Sigmoid colon (tissue), 7 donors: Measurements from ENCODE around the gene IL21. TPM values are rescaled to one million over a fixed set of nuclear protein-coding genes. Genes with fewer than 3 reads are reported as not detected.
"Not testable (repeated sequence)": the region's sequence is repeated elsewhere in the genome, so short reads cannot be mapped to it uniquely, and the experiment has no call there.

Experiments
- DNase-seq: peaks from one replicate; pipeline ENCODE4 v3.0.0-alpha.2; 2019
- H3K27ac ChIP-seq, 4 donors: fragments of 200-600 bp; sonication (generic); one replicate each; pipeline ENCODE4 v1.5.1; 2016 to 2019; ENCODE audit warnings: mild to moderate bottlenecking in 1 of 4
- H3K27me3 ChIP-seq, 3 donors: fragments of 200-600 bp; sonication (generic); one replicate each; pipeline ENCODE4 v1.5.1; 2019; ENCODE audit warnings: mild to moderate bottlenecking in 1 of 3
- H3K36me3 ChIP-seq, 4 donors: fragments of 200-600 bp; sonication (generic); one replicate each; pipeline ENCODE4 v1.5.1; 2016 to 2019
- H3K4me1 ChIP-seq, 4 donors: fragments of 200-600 bp; sonication (generic); one replicate each; pipeline ENCODE4 v1.5.1; 2017 to 2019
- H3K4me3 ChIP-seq, 4 donors: fragments of 200-600 bp; sonication (generic); one replicate each; pipeline ENCODE4 v1.5.1; 2017 to 2019; ENCODE audit warnings: mild to moderate bottlenecking in 2 of 4, moderate library complexity in 1 of 4
- H3K9me3 ChIP-seq, 4 donors: fragments of 200-600 bp in 3 of 4; sonication (generic) in 3 of 4; one replicate each; pipeline versions ENCODE4 v1.5.1 to v1.6.1; 2013 to 2019
- EP300 ChIP-seq, 4 donors: sonication (generic); formaldehyde crosslinking; IDR thresholded peaks; one replicate each; pipeline ENCODE4 v1.6.1; 2017; ENCODE audit warnings: antibody characterized with exemption in 4 of 4
- POLR2A ChIP-seq, 2 donors: fragments of 450-650 bp; IDR thresholded peaks; one replicate each; pipeline ENCODE4 v1.6.1; 2016; ENCODE audit warnings: antibody characterized with exemption in 2 of 2, mild to moderate bottlenecking in 2 of 2, moderate library complexity in 2 of 2
- POLR2AphosphoS5 ChIP-seq, 4 donors: sonication (generic); formaldehyde crosslinking; IDR thresholded peaks; one replicate each; pipeline ENCODE4 v1.6.1; 2017; ENCODE audit warnings: antibody characterized with exemption in 4 of 4
- WGBS, 2 donors: extraction: QIAGEN DNeasy Blood & Tissue Kit; methylation state at CpG; one replicate each; pipeline ENCODE4 v1.1.7; 2013; 5-methylcytosine and 5-hydroxymethylcytosine counted together
- intact Hi-C: fragments of 100-400 bp; cut with DNase I; formaldehyde crosslinking; loops from one replicate; pipeline ENCODE4 v1.15.1; 2023
- polyA plus RNA-seq, 3 donors: library from polyadenylated mRNA; stranded (reverse); fragments of 200-250 nt; gene quantifications; one replicate each; pipeline ENCODE4 v1.2.3, GENCODE V29; 2013
- total RNA-seq, 4 donors: library from RNA; depleted of rRNA; stranded (reverse); fragments of >200 nt; gene quantifications; one replicate each; pipeline ENCODE4 v1.1.0, GENCODE V29; 2016
- TF ChIP-seq, protein P1 (sequence below), 4 experiments: fragments of 450-650 bp in 3 of 4; fragments of 200-600 bp in 1 of 4; IDR thresholded peaks; one replicate each; pipeline ENCODE4 v1.5.1; 2016 to 2019; ENCODE audit warnings: antibody characterized with exemption in 4 of 4, mild to moderate bottlenecking in 3 of 4, moderate library complexity in 2 of 4
- donor health status: healthy with polysubstance abuse.
- donor health status: Bipolar disorder and iron deficiency.
- donor health status: healthy.

Gene IL21
- total and polyA plus RNA-seq, 7 donors = 0.63 TPM; not detected in 6

DNA sequence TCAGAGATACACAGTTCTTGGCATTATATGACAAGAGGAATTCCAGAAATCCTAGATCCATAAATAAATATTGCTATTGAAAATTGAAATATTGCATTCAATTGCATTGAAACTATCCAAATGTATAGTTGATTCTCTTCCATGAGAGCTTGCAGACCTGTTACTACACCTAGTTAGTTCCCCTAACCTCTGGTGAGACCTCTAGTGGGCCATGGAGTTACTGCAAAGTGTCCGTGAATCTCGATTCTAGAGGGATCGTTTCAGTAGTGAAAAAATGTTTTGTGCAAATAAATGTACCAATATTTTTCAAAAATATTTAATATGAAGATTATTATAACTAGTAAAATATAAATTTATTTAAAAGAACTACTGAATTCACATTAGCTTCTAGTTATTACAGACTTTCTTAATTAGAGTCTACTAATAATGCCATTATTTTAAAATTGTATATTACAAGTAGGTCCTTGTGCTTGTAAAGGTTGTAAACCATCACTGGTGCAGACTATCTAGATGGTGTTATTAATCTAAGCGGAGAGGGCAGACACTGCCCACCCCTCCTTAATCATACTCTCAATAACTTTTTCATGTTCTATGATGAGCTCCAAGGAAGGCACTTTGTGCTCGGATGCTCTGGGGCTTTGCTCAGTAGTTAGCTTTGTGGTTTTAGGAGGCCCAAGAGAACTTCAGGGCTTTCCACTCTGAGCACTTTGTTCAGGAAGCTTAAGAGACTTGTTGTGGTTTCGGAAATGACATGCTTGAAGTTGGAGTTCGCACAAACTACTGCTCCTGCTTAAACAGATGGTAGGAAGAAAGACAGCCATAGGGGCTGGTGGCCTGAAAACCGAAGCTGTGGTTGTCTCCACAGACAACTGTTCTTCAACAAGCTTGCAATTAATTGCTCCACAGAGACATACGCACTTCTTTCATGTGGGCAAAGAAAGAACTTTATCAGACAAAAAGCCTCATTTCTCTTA is 42.8 kb downstream of the IL21 start:
- Histone ChIP-seq H3K27me3 (no peaks in the 10 kb centered on the region), H3K4me3 (no peak overlapping the region), H3K36me3 (no peaks in the 10 kb centered on the region), H3K4me1 (no peaks in the 10 kb centered on the region), H3K27ac (no peak overlapping the region), H3K9me3 (peaks cover 0 to 2% (median 0%) of the 10 kb centered on the region in 4 donors)
- TF ChIP-seq, protein P1, sequence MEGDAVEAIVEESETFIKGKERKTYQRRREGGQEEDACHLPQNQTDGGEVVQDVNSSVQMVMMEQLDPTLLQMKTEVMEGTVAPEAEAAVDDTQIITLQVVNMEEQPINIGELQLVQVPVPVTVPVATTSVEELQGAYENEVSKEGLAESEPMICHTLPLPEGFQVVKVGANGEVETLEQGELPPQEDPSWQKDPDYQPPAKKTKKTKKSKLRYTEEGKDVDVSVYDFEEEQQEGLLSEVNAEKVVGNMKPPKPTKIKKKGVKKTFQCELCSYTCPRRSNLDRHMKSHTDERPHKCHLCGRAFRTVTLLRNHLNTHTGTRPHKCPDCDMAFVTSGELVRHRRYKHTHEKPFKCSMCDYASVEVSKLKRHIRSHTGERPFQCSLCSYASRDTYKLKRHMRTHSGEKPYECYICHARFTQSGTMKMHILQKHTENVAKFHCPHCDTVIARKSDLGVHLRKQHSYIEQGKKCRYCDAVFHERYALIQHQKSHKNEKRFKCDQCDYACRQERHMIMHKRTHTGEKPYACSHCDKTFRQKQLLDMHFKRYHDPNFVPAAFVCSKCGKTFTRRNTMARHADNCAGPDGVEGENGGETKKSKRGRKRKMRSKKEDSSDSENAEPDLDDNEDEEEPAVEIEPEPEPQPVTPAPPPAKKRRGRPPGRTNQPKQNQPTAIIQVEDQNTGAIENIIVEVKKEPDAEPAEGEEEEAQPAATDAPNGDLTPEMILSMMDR (IDR thresholded peaks at IDR 0.05) = peak in 3 of 4 experiments; percentile 21 to 54 (median 25)
- TF ChIP-seq POLR2A (IDR thresholded peaks at IDR 0.05) (no peak), POLR2AphosphoS5 (IDR thresholded peaks at IDR 0.05) (no peak)
- 36 to 51% methylated on average over 9 of the region's 9 CpGs for WGBS, 2 donors
- intact Hi-C loops = no loop called here
- DNase-seq = no peak

DNA sequence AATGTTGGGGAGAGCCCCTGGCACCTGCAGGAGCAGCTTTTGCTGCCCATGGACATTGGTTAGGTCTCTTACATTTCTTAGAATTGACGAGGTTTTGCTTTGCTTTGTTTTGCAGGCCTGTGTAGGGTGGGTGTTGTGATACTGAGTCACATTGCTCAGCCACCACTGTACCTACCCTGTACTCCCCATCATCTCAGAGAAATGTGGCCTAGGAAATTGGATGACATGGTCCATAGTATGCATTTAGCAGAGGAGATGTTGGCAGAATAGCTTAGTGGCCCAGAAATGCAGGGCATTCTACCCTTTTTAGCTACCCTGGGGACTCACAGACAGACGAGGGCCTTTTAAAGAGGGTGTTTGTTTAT is 43.7 kb downstream of the IL21 start:
- WGBS, 2 donors = 52 to 59% methylated on average over 2 of the region's 2 CpGs
- no peak for DNase-seq
- no peak overlapping the region for H3K4me3 ChIP-seq
- intact Hi-C loops = no loop called here
- H3K4me1 ChIP-seq = no peaks in the 10 kb centered on the region
- no peaks in the 10 kb centered on the region for H3K27me3 ChIP-seq
- no peaks in the 10 kb centered on the region for H3K36me3 ChIP-seq
- TF ChIP-seq EP300 (IDR thresholded peaks at IDR 0.05) = no peak
- no peak for TF ChIP-seq POLR2A (IDR thresholded peaks at IDR 0.05)
- TF ChIP-seq, protein P1 (IDR thresholded peaks at IDR 0.05) = peak in 1 of 4 experiments; percentile 2
- TF ChIP-seq POLR2AphosphoS5 (IDR thresholded peaks at IDR 0.05) = no peak
- peaks cover 0 to 2% (median 0%) of the 10 kb centered on the region in 4 donors for H3K9me3 ChIP-seq
- H3K27ac ChIP-seq = no peak overlapping the region

DNA sequence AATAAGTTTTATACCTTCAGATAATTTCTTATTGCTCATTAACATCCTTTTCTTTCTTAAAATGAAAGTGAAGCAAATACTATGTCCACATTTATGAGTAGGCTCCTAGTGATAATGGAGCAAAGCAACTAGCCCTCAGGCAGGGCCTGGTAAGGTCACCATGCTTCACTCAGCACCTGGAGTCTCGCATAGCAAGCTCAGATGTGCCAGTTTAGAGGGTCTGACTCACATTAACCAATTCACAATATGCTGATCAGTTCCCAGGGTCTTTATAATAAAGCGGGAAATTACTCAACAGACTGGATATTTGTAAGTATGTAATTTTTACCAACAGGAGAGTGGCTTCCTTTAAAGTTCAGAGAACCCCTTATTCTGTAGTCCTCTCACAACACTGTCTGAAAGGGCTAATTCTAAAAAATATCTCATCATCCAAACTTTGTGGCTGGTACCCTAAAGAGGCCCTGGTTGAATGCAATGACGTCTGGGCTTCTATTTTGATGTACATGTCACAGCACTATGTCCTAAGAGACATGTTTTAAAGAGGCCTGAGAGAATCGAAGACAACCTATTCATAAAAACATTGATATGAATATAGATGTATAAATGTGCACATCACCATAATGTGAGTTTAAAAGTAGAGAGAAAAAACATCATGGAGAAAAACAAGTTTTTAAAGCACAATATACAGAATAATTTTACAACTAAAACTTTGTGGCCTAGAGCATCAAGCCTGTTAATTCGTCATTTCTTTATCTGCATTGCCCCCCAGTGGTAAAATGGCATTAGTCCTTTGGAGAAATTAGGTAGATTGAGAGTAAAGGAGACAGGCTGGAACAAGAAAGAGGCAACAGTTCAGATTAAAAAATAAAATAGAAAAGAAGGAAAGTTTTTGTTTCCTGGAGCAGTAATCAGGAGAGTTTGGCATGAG is 44.3 kb downstream of the IL21 start:
- Histone ChIP-seq H3K4me1 (no peaks in the 10 kb centered on the region), H3K36me3 (no peaks in the 10 kb centered on the region), H3K27me3 (no peaks in the 10 kb centered on the region), H3K27ac (no peak overlapping the region), H3K9me3 (peaks cover 0 to 2% (median 0%) of the 10 kb centered on the region in 4 donors), H3K4me3 (no peak overlapping the region)
- WGBS, 2 donors = 63 to 67% methylated on average over 5 of the region's 5 CpGs
- DNase-seq = no peak
- intact Hi-C loops = no loop called here
- TF ChIP-seq, protein P1 (IDR thresholded peaks at IDR 0.05) = peak in 3 of 4 experiments; percentile 10 to 16 (median 13)
- no peak for TF ChIP-seq POLR2A (IDR thresholded peaks at IDR 0.05)

DNA sequence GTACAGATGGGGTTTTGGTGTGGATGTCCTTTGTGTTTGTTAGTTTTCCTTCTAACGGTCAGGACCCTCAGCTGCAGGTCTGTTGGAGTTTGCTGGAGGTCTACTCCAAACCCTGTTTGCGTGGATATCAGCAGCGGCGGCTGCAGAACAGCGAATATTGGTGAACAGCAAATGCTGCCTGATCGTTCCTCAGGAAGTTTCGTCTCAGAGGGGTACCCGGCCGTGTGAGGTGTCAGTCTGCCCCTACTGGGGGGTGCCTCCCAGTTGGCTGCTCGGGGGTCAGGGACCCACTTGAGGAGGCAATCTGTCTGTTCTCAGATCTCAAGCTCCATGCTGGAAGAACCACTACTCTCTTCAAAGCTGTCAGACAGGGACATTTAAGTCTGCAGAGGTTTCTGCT is 46.5 kb downstream of the IL21 start:
- H3K27me3 ChIP-seq, intact Hi-C loops, H3K9me3 ChIP-seq, H3K36me3 ChIP-seq, H3K4me1 ChIP-seq, H3K4me3 ChIP-seq, H3K27ac ChIP-seq, DNase-seq: not testable (repeated sequence)
- WGBS, 2 donors = 91 to 95% methylated on average over 10 of the region's 10 CpGs

DNA sequence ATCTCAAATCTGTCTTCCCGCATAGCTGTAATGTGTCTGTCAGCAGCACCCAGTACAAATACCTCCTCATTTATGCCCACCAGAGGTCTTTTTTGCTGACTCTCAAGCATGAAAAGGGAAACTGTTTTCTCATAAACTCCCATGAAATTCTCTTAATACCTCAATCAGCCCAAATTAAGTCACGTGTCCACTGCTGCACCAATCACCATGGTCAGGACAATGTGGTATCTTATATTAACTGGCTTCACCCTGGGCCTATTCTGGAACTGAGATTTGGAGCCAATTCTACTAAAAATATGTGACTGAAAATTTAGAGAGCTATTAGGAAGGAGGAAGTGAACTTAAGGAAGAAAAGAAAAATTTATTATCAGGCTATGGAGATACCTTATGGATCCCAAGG is 58.4 kb downstream of the IL21 start:
- H3K27me3 ChIP-seq = no peaks in the 10 kb centered on the region
- no peak overlapping the region for H3K4me3 ChIP-seq
- DNase-seq = no peak
- intact Hi-C loops = no loop called here
- no peak overlapping the region for H3K27ac ChIP-seq
- no peaks in the 10 kb centered on the region for H3K36me3 ChIP-seq
- TF ChIP-seq, protein P1 (IDR thresholded peaks at IDR 0.05) = no peak
- TF ChIP-seq EP300 (IDR thresholded peaks at IDR 0.05) (no peak), POLR2AphosphoS5 (IDR thresholded peaks at IDR 0.05) (no peak), POLR2A (IDR thresholded peaks at IDR 0.05) (no peak)
- WGBS, 2 donors = 63 to 76% methylated on average over 2 of the region's 2 CpGs
- no peaks in the 10 kb centered on the region for H3K4me1 ChIP-seq
- peaks cover 0 to 2% (median 0%) of the 10 kb centered on the region in 4 donors for H3K9me3 ChIP-seq
